ENCODE results near the gene TNN.

Gene TNN

DNA sequence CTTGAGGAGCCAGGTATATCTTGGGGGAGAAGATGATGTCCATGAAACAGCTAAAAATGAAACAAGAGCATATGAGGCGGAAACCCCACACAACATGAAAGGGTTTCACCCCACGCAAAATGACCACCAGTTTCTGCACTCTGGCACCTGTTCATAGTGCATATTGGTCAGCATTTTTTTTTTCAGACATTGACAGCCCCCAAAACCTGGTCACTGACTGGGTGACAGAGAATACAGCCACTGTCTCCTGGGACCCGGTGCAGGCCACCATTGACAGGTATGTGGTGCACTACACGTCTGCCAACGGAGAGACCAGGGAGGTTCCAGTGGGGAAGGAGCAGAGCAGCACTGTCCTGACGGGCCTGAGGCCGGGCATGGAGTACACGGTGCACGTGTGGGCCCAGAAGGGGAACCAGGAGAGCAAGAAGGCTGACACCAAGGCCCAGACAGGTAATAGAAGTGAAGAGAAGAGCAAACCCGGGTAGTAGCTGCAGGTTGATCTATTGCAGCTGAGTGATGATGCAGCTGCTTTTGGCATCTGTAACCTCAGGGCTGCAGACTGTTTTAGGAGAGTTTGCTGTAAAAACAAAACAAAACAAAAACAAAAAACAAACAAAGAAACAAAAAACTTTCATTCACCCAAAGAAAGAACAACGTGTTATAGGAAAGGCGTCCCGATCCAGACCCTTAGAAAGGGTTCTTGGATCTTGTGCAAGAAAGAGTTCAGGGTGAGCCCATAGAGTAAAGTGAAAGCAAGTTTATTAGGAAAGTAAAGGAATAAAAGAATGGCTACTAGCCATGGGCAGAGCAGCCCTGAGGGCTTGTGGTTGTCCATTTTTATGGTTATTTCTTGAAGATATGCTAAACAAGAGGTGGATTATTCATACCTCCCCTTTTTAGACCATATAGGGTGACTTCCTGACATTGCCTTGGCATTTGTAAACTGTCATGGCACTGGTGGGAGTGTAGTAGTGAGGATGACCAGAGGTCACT, 51.0 kb downstream of the TNN start:
- H3K9me3 ChIP-seq (ENCODE audit: insufficient read depth, low read depth, low read length): no peaks in the 10 kb centered on the region
- no peaks in the 10 kb centered on the region for H3K36me3 ChIP-seq (ENCODE audit: insufficient read depth, low read depth, low read length)
- H3K27ac ChIP-seq (ENCODE audit: low read length): no peak overlapping the region
- H3K9ac ChIP-seq (ENCODE audit: low read depth, low read length): no peak overlapping the region
- H3K4me1 ChIP-seq (ENCODE audit: insufficient read depth, low read length): no peaks in the 10 kb centered on the region
- H3K27me3 ChIP-seq (ENCODE audit: insufficient read depth, low read length): no peaks in the 10 kb centered on the region
- no peak overlapping the region for H3K4me3 ChIP-seq (ENCODE audit: low read length)

DNA sequence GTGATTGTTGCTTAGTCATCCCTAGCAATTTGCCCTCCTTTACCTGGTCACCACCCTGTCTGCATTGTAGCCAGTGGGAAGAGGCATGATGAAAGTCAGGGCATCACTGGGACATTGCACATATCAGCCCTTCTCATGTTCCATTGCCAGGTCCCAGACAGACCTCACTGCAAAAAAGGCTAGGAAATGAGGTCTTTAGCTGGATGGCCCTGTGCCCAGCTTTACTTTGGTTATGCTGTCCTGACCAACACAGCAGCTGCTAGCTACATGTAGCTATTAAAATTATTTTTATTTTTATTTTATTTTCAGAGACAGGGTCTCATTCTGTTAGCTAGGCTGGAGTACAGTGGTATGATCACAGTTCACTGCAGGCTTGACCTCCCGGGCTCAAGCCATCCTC, 52.9 kb downstream of the TNN start:
- no peaks in the 10 kb centered on the region for H3K4me1 ChIP-seq (ENCODE audit: insufficient read depth, low read length)
- no peak overlapping the region for H3K27ac ChIP-seq (ENCODE audit: low read length)
- H3K4me3 ChIP-seq (ENCODE audit: low read length): no peak overlapping the region
- H3K27me3 ChIP-seq (ENCODE audit: insufficient read depth, low read length): no peaks in the 10 kb centered on the region
- H3K9ac ChIP-seq (ENCODE audit: low read depth, low read length): no peak overlapping the region
- no peaks in the 10 kb centered on the region for H3K9me3 ChIP-seq (ENCODE audit: insufficient read depth, low read depth, low read length)
- H3K36me3 ChIP-seq (ENCODE audit: insufficient read depth, low read depth, low read length): no peaks in the 10 kb centered on the region

GRCh38 chr1:175124861-175125260, 57.2 kb downstream of the TNN start:
- Histone ChIP-seq H3K27me3 (ENCODE audit: insufficient read depth, low read length) (no peaks in the 10 kb centered on the region), H3K27ac (ENCODE audit: low read length) (no peak overlapping the region), H3K9ac (ENCODE audit: low read depth, low read length) (no peak overlapping the region), H3K4me1 (ENCODE audit: insufficient read depth, low read length) (peaks cover 10% of the 10 kb centered on the region), H3K9me3 (ENCODE audit: insufficient read depth, low read depth, low read length) (no peaks in the 10 kb centered on the region), H3K36me3 (ENCODE audit: insufficient read depth, low read depth, low read length) (no peaks in the 10 kb centered on the region), H3K4me3 (ENCODE audit: low read length) (no peak overlapping the region)

GRCh38 chr1:175126347-175126746, 58.7 kb downstream of the TNN start:
- H3K27ac ChIP-seq (ENCODE audit: low read length): no peak overlapping the region
- H3K4me3 ChIP-seq (ENCODE audit: low read length): no peak overlapping the region

DNA sequence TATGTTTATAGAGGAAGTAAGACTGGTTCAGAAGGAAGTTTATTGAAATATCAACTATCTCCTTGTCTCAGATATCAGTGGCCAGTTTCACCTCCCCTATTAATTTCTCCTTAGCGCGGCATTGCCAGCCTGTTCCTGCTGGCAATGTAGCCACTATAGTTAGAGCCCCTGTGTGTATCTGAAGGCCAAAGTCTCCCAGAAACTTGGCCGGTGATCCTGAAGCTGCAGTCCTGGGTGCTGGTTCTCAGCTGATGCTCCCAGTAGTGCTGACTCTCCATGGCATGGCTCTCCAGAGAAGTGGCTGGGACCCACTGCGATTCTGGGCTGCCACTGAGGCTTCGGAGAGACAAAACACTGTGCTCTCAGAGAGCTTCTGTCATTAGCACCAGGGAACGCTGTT, 59.9 kb downstream of the TNN start:
- Histone ChIP-seq H3K9ac (ENCODE audit: low read depth, low read length) (no peak overlapping the region), H3K4me1 (ENCODE audit: insufficient read depth, low read length) (peaks cover 34% of the 10 kb centered on the region), H3K4me3 (ENCODE audit: low read length) (no peak overlapping the region), H3K36me3 (ENCODE audit: insufficient read depth, low read depth, low read length) (no peaks in the 10 kb centered on the region), H3K27me3 (ENCODE audit: insufficient read depth, low read length) (no peaks in the 10 kb centered on the region), H3K9me3 (ENCODE audit: insufficient read depth, low read depth, low read length) (no peaks in the 10 kb centered on the region), H3K27ac (ENCODE audit: low read length) (no peak overlapping the region)

More at GRCh38 chr1:175126347-175126746, 58.7 kb downstream of the TNN start:
- no peaks in the 10 kb centered on the region for H3K27me3 ChIP-seq (ENCODE audit: insufficient read depth, low read length)
- H3K4me1 ChIP-seq (ENCODE audit: insufficient read depth, low read length): peaks cover 25% of the 10 kb centered on the region
- no peaks in the 10 kb centered on the region for H3K9me3 ChIP-seq (ENCODE audit: insufficient read depth, low read depth, low read length)
- H3K9ac ChIP-seq (ENCODE audit: low read depth, low read length): no peak overlapping the region
- H3K36me3 ChIP-seq (ENCODE audit: insufficient read depth, low read depth, low read length): no peaks in the 10 kb centered on the region

GRCh38 chr1:175128523-175128922, 60.9 kb downstream of the TNN start:
- Histone ChIP-seq H3K4me3 (ENCODE audit: low read length) (no peak overlapping the region), H3K4me1 (ENCODE audit: insufficient read depth, low read length) (peaks cover 34% of the 10 kb centered on the region), H3K36me3 (ENCODE audit: insufficient read depth, low read depth, low read length) (no peaks in the 10 kb centered on the region), H3K9ac (ENCODE audit: low read depth, low read length) (no peak overlapping the region), H3K27me3 (ENCODE audit: insufficient read depth, low read length) (no peaks in the 10 kb centered on the region), H3K27ac (ENCODE audit: low read length) (no peak overlapping the region), H3K9me3 (ENCODE audit: insufficient read depth, low read depth, low read length) (no peaks in the 10 kb centered on the region)

DNA sequence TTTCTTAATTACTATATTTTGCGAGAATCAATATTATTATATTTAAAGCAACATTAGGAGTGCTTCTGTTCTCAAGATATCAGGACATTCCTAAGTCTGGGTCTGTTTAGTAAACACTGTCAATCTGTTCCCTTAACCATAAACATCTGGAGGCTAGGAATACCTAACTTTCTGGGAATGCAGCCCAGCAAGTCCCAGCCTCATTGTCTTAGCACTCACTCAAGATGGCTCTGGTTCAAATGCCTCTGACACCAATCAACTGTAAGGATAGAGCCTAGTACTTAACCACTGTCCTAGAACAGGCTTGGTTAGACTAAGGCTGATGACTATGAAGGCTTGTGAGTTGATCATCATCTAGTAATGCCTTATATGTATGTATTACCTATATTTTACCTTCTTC, 61.5 kb downstream of the TNN start:
- H3K4me1 ChIP-seq (ENCODE audit: insufficient read depth, low read length): peaks cover 34% of the 10 kb centered on the region
- H3K27me3 ChIP-seq (ENCODE audit: insufficient read depth, low read length): no peaks in the 10 kb centered on the region
- no peak overlapping the region for H3K4me3 ChIP-seq (ENCODE audit: low read length)
- no peaks in the 10 kb centered on the region for H3K36me3 ChIP-seq (ENCODE audit: insufficient read depth, low read depth, low read length)
- H3K27ac ChIP-seq (ENCODE audit: low read length): peak overlapping the region; percentile 66
- peak overlapping the region; percentile 74 for H3K9ac ChIP-seq (ENCODE audit: low read depth, low read length)
- H3K9me3 ChIP-seq (ENCODE audit: insufficient read depth, low read depth, low read length): no peaks in the 10 kb centered on the region

DNA sequence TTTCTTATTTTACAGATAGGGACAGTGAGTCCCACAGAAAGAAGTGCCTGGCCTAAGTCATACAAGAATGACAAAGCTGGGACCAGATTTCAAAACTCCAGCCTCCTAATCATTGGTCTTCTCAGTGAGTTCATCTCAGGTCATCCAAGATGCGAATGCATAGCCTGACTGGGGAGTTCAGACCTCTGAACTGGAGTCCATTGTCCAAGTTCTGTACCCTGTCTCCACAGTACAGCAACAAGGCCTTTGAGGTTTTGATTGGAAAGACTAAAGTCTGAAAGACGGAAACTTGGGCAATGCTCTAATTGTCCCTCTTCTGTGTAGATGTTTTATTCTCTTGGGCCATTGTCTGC, 62.0 kb downstream of the TNN start:
- no peaks in the 10 kb centered on the region for H3K36me3 ChIP-seq (ENCODE audit: insufficient read depth, low read depth, low read length)

DNA sequence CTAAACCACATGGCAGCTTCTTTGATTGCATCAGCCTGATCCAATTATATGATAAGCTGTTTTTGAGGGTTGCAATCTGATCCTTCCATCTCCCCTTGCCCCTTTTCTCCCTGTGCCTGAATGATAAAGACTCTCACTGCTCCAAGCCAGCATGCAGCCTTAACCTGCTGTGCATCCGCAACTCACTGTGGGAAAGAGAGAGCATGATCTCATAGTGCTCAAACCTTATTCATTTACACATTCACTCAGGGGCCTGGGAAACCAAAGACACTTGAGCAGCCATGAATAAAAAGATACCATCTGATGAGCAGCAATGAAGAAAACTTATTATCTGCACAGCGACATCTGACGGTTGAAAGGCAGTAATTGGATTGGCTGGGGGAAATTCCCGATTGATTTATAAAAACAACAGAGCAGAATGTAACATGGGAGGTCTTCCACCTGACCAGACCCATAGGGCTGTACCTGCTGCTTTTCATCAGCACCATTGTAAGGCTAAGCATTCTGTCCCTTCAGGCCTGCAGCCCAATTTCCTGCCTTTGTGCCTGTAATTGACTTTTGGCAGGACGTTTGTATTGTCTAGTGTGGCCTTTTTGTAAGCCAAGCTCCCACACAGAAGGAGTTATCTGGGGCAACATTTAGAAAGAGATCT, 62.5 kb downstream of the TNN start:
- Histone ChIP-seq H3K4me3 (ENCODE audit: low read length) (no peak overlapping the region; the same call in 1 of the 2 replicates), H3K27me3 (ENCODE audit: insufficient read depth, low read length) (no peaks in the 10 kb centered on the region), H3K9ac (ENCODE audit: low read depth, low read length) (peak overlapping the region; percentile 74), H3K9me3 (ENCODE audit: insufficient read depth, low read depth, low read length) (no peaks in the 10 kb centered on the region), H3K4me1 (ENCODE audit: insufficient read depth, low read length) (peaks cover 34% of the 10 kb centered on the region), H3K36me3 (ENCODE audit: insufficient read depth, low read depth, low read length) (no peaks in the 10 kb centered on the region), H3K27ac (ENCODE audit: low read length) (peak overlapping the region; percentile 66)

More for the DNA sequence above, 62.0 kb downstream of the TNN start:
- H3K9me3 ChIP-seq (ENCODE audit: insufficient read depth, low read depth, low read length): no peaks in the 10 kb centered on the region
- peak overlapping the region; percentile 66 for H3K27ac ChIP-seq (ENCODE audit: low read length)
- no peaks in the 10 kb centered on the region for H3K27me3 ChIP-seq (ENCODE audit: insufficient read depth, low read length)
- H3K9ac ChIP-seq (ENCODE audit: low read depth, low read length): peak overlapping the region; percentile 74
- peaks cover 34% of the 10 kb centered on the region for H3K4me1 ChIP-seq (ENCODE audit: insufficient read depth, low read length)
- H3K4me3 ChIP-seq (ENCODE audit: low read length): no peak overlapping the region; the same call in 1 of the 2 replicates

DNA sequence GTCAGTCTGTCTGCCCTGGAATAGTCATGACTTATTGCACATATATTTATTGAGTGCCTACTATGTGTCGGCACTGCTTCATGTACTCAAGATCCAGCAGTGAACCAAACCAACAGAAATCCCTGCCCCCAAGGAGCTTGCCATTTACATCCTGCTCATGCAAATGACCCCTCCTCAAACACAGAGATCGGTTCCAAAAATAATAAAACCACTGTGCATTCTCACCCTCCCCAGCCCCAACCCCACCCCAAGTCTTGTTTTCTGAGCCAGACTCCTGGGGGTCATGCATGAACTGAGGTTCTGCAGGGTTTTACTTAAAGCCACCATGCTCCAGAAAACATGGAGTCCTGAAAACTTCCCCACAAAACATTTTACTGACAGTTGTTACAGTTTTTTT, 63.0 kb downstream of the TNN start:
- Histone ChIP-seq H3K36me3 (ENCODE audit: insufficient read depth, low read depth, low read length) (no peaks in the 10 kb centered on the region), H3K27me3 (ENCODE audit: insufficient read depth, low read length) (no peaks in the 10 kb centered on the region), H3K27ac (ENCODE audit: low read length) (peak overlapping the region; percentile 66), H3K4me3 (ENCODE audit: low read length) (no peak overlapping the region; the same call in 1 of the 2 replicates), H3K4me1 (ENCODE audit: insufficient read depth, low read length) (peaks cover 34% of the 10 kb centered on the region), H3K9me3 (ENCODE audit: insufficient read depth, low read depth, low read length) (no peaks in the 10 kb centered on the region), H3K9ac (ENCODE audit: low read depth, low read length) (peak overlapping the region; percentile 74; the same call in 1 of the 2 replicates)

- Histone ChIP-seq H3K27me3 (ENCODE audit: insufficient read depth, low read length) (no peaks in the 10 kb centered on the region), H3K4me3 (ENCODE audit: low read length) (no peak overlapping the region), H3K27ac (ENCODE audit: low read length) (peak overlapping the region; percentile 66), H3K36me3 (ENCODE audit: insufficient read depth, low read depth, low read length) (no peaks in the 10 kb centered on the region), H3K9ac (ENCODE audit: low read depth, low read length) (peak overlapping the region; percentile 74; the same call in 1 of the 2 replicates), H3K4me1 (ENCODE audit: insufficient read depth, low read length) (peaks cover 34% of the 10 kb centered on the region), H3K9me3 (ENCODE audit: insufficient read depth, low read depth, low read length) (no peaks in the 10 kb centered on the region)
Observed at GRCh38 chr1:175131095-175131494, 63.5 kb downstream of the TNN start.

DNA sequence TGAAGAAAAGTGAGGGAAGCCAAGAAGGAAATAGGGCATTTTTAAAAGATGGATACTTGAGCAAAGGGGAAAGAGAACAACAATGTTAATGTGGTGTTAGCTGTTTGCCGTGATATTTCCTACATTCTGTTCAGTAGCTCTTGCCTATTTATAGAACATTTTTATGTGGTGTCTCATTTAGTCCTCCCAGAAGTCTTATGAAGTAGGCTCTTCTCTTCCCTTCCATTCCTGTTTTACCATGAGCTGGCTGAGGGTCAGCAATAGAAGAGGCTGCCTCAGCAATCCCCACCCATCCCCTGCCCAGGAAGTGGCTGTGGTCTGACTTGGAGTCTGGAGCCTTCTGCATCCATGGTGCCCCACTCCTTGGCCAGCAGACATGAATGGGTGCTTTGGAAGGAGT, 64.8 kb downstream of the TNN start:
- Histone ChIP-seq H3K4me1 (ENCODE audit: insufficient read depth, low read length) (peaks cover 34% of the 10 kb centered on the region), H3K4me3 (ENCODE audit: low read length) (no peak overlapping the region), H3K9ac (ENCODE audit: low read depth, low read length) (no peak overlapping the region)

More for the DNA sequence above, 64.8 kb downstream of the TNN start:
- Histone ChIP-seq H3K36me3 (ENCODE audit: insufficient read depth, low read depth, low read length) (no peaks in the 10 kb centered on the region), H3K9me3 (ENCODE audit: insufficient read depth, low read depth, low read length) (no peaks in the 10 kb centered on the region), H3K27ac (ENCODE audit: low read length) (no peak overlapping the region), H3K27me3 (ENCODE audit: insufficient read depth, low read length) (no peaks in the 10 kb centered on the region)
